GM12801 (cell line): ENCODE results near the gene APAF1.

Experiments
- CTCF ChIP-seq: IDR thresholded peaks from one replicate; pipeline ENCODE4 v1.5.1; 2011; ENCODE audit warnings: control low read depth; ENCODE audit not compliant: insufficient read length; ENCODE audit errors: extremely low read depth

The APAF1 gene

GRCh38 chr12:98678946-98679610, 34.0 kb downstream of the APAF1 start:
- TF ChIP-seq CTCF, result no peak

- no peak for TF ChIP-seq CTCF
Measured at GRCh38 chr12:98679611-98680005, 34.5 kb downstream of the APAF1 start.

GRCh38 chr12:98684199-98684598, 39.1 kb downstream of the APAF1 start:
- no peak for TF ChIP-seq CTCF

- TF ChIP-seq CTCF, result no peak
Measured at GRCh38 chr12:98686603-98687002, 41.5 kb downstream of the APAF1 start.

DNA sequence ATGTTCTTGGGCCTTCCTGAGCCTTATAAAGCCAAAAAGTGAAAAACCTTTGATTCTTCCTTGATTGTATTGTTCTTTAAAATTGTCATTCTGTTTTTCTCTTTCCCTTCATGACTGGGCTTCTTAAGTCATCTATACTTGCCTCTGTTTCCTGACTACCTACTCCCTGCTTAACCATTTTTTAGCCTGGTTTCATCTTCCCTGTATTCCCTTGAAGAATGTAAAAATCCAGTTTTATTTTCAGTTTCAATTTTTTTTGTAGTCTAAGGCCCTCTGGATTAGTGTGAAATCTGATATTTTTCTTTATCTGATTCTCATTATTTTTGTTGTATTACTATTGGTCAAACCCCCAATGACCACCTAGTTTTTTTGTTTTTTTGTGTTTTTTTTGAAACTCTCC, 46.3 kb downstream of the APAF1 start:
- TF ChIP-seq CTCF, result no peak

DNA sequence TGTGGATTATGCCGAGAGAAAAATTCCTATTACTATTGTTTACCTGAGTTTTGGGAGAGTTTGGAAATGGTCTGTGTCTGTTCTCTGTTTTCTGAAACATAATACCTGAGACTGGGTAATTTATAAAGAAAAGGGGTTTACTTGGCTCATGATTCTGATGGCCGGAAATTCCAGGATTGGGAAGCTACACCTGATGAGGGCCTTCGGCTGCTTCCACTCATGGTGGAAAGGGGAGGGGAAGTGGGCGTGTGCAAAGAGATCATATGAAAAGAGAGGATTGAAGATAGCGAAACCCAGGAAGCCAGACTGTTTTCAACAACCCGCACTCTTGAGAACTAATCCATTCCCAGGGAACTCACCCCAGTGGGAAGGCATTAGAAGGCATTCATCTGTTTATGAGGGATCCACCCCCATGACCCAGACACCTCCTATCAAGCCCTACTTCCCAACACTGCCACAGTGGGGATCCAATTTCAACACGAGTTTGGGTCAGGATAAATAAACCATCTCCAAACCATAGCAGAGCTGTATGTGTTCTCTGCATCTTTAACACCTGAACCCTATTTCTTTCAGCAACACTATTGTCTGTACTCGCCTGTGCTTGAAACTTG, 51.1 kb downstream of the APAF1 start:
- no peak for TF ChIP-seq CTCF

DNA sequence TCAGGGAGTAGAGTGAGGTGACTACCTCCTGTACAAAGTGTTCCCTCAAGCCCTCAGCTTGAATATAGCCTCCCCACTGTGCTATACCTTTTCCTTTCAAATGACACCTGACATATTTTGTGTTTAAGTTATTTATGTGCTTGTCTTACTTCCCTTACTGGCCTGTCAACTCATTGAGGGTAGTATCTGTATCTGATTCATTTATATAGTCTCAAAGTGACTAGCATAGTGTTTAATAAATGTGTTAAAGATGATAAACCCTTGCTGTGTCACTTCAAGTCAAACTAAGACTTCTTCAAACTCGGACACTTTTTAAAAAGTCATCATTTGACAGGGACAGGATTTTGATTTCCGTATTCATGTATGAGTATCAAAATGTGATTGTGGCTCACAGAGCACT, 52.1 kb downstream of the APAF1 start:
- no peak for TF ChIP-seq CTCF
